ENCODE measurements around the gene ACOT7.
"Not testable (repeated sequence)": the region's sequence is repeated elsewhere in the genome, so short reads cannot be mapped to it uniquely, and the experiment has no call there.

ACOT7 gene

GRCh38 chr1:6401673-6402072 lies 8.1 kb upstream of the ACOT7 start:
- in situ Hi-C loops (cut with MboI; ENCODE audit: low sequenced_read_pairs) = no loop called here

- in situ Hi-C loops (cut with MboI; ENCODE audit: low sequenced_read_pairs) = no loop called here
Measured at GRCh38 chr1:6399294-6399693, 5.7 kb upstream of the ACOT7 start.

GRCh38 chr1:6397844-6398441 lies 4.4 kb upstream of the ACOT7 start:
- in situ Hi-C loops (cut with MboI; ENCODE audit: low sequenced_read_pairs) = no loop called here

GRCh38 chr1:6396998-6397397 lies 3.4 kb upstream of the ACOT7 start:
- in situ Hi-C loops (cut with MboI; ENCODE audit: low sequenced_read_pairs) = no loop called here

GRCh38 chr1:6395781-6396244 lies 2.2 kb upstream of the ACOT7 start:
- in situ Hi-C loops (cut with MboI; ENCODE audit: low sequenced_read_pairs) = not testable (repeated sequence)

GRCh38 chr1:6395130-6395529 lies 1.6 kb upstream of the ACOT7 start:
- in situ Hi-C loops (cut with MboI; ENCODE audit: low sequenced_read_pairs) = not testable (repeated sequence)

- in situ Hi-C loops (cut with MboI; ENCODE audit: low sequenced_read_pairs) = no loop called here
Measured at GRCh38 chr1:6392809-6393399, 663 bp downstream of the ACOT7 start.

GRCh38 chr1:6391951-6392808 lies 1.4 kb downstream of the ACOT7 start:
- in situ Hi-C loops (cut with MboI; ENCODE audit: low sequenced_read_pairs) = no loop called here

GRCh38 chr1:6389971-6390370 lies 3.6 kb downstream of the ACOT7 start:
- in situ Hi-C loops (cut with MboI; ENCODE audit: low sequenced_read_pairs) = no loop called here

- in situ Hi-C loops (cut with MboI; ENCODE audit: low sequenced_read_pairs) = no loop called here
Measured at GRCh38 chr1:6386371-6386949, 7.1 kb downstream of the ACOT7 start.

- in situ Hi-C loops (cut with MboI; ENCODE audit: low sequenced_read_pairs) = no loop called here
Measured at GRCh38 chr1:6385488-6386191, 7.9 kb downstream of the ACOT7 start.

- in situ Hi-C loops (cut with MboI; ENCODE audit: low sequenced_read_pairs) = no loop called here
Measured at GRCh38 chr1:6384962-6385361, 8.6 kb downstream of the ACOT7 start.

GRCh38 chr1:6384135-6384534 lies 9.4 kb downstream of the ACOT7 start:
- in situ Hi-C loops (cut with MboI; ENCODE audit: low sequenced_read_pairs) = no loop called here

GRCh38 chr1:6380037-6380436 lies 13.5 kb downstream of the ACOT7 start:
- in situ Hi-C loops (cut with MboI; ENCODE audit: low sequenced_read_pairs) = no loop called here

- in situ Hi-C loops (cut with MboI; ENCODE audit: low sequenced_read_pairs) = no loop called here
Measured at GRCh38 chr1:6378096-6378746, 15.3 kb downstream of the ACOT7 start.

- in situ Hi-C loops (cut with MboI; ENCODE audit: low sequenced_read_pairs) = no loop called here
Measured at GRCh38 chr1:6373961-6374720, 19.4 kb downstream of the ACOT7 start.

GRCh38 chr1:6372236-6372635 lies 21.3 kb downstream of the ACOT7 start:
- in situ Hi-C loops (cut with MboI; ENCODE audit: low sequenced_read_pairs) = not testable (repeated sequence)

GRCh38 chr1:6370006-6370405 lies 23.6 kb downstream of the ACOT7 start:
- in situ Hi-C loops (cut with MboI; ENCODE audit: low sequenced_read_pairs) = no loop called here

- in situ Hi-C loops (cut with MboI; ENCODE audit: low sequenced_read_pairs) = no loop called here
Measured at GRCh38 chr1:6367381-6368012, 26.1 kb downstream of the ACOT7 start.

Data from hTERT RPE-1 (cell line).